Suprapubic skin (tissue), 4 donors: ENCODE measurements around the gene GNA12. TPM values are rescaled to one million over a fixed set of nuclear protein-coding genes. Genes with fewer than 3 reads are reported as not detected.

ENCODE experiments used
- DNase-seq, 2 donors: peaks; one replicate each; pipeline ENCODE4 v3.0.0-alpha.2; 2019; ENCODE audit warnings: low spot score in 2 of 2
- H3K27ac ChIP-seq: fragments of 200-600 bp; sonication (generic); one replicate; pipeline ENCODE4 v1.5.1; 2019
- H3K27me3 ChIP-seq: fragments of 200-600 bp; sonication (generic); one replicate; pipeline ENCODE4 v1.5.1; 2019
- H3K36me3 ChIP-seq: fragments of 200-600 bp; sonication (generic); one replicate; pipeline ENCODE4 v1.5.1; 2019
- H3K4me1 ChIP-seq: fragments of 200-600 bp; sonication (generic); one replicate; pipeline ENCODE4 v1.5.1; 2019
- H3K4me3 ChIP-seq: fragments of 200-600 bp; sonication (generic); one replicate; pipeline ENCODE4 v1.5.1; 2019; ENCODE audit warnings: mild to moderate bottlenecking
- H3K9me3 ChIP-seq: fragments of 200-600 bp; sonication (generic); one replicate; pipeline ENCODE4 v1.5.1; 2019
- EP300 ChIP-seq: sonication (generic); formaldehyde crosslinking; IDR thresholded peaks from one replicate; pipeline ENCODE4 v1.6.1; 2017; ENCODE audit warnings: antibody characterized with exemption
- POLR2A ChIP-seq, 2 donors: fragments of 450-650 bp; IDR thresholded peaks; one replicate each; pipeline ENCODE4 v1.6.1; 2017; ENCODE audit warnings: antibody characterized with exemption in 2 of 2, mild to moderate bottlenecking in 2 of 2, moderate library complexity in 2 of 2
- POLR2AphosphoS5 ChIP-seq, 3 donors: sonication (generic); formaldehyde crosslinking; IDR thresholded peaks; one replicate each; pipeline ENCODE4 v1.6.1; 2017; ENCODE audit warnings: antibody characterized with exemption in 3 of 3
- WGBS: methylation state at CpG from one replicate; pipeline ENCODE4 v1.1.5; 2018; 5-methylcytosine and 5-hydroxymethylcytosine counted together
- total RNA-seq, 4 donors: library from RNA; depleted of rRNA; stranded (reverse); fragments of >200 nt; gene quantifications; one replicate each; pipeline ENCODE4 v1.1.0, GENCODE V29; 2016
- TF ChIP-seq, protein P1 (sequence below), 2 donors: fragments of 200-600 bp in 1 of 2; fragments of 450-650 bp in 1 of 2; sonication (generic) in 1 of 2; IDR thresholded peaks; one replicate each; pipeline ENCODE4 v1.5.1; 2016 to 2019; ENCODE audit warnings: antibody characterized with exemption in 2 of 2, mild to moderate bottlenecking in 1 of 2, moderate library complexity in 1 of 2

The GNA12 gene
- total RNA-seq, 4 donors from 2014 or later: 9.7 to 15.0 (median 13.3) TPM

GRCh38 chr7:2720024-2720423 is 124.1 kb downstream of the GNA12 start:
- DNase-seq: no peak
- no peaks in the 10 kb centered on the region for H3K27me3 ChIP-seq
- no peaks in the 10 kb centered on the region for H3K9me3 ChIP-seq
- no peak overlapping the region for H3K4me3 ChIP-seq
- 91% methylated on average over 16 of the region's 16 CpGs for WGBS
- H3K4me1 ChIP-seq: peaks cover 7% of the 10 kb centered on the region
- H3K27ac ChIP-seq: no peak overlapping the region
- TF ChIP-seq, protein P1, sequence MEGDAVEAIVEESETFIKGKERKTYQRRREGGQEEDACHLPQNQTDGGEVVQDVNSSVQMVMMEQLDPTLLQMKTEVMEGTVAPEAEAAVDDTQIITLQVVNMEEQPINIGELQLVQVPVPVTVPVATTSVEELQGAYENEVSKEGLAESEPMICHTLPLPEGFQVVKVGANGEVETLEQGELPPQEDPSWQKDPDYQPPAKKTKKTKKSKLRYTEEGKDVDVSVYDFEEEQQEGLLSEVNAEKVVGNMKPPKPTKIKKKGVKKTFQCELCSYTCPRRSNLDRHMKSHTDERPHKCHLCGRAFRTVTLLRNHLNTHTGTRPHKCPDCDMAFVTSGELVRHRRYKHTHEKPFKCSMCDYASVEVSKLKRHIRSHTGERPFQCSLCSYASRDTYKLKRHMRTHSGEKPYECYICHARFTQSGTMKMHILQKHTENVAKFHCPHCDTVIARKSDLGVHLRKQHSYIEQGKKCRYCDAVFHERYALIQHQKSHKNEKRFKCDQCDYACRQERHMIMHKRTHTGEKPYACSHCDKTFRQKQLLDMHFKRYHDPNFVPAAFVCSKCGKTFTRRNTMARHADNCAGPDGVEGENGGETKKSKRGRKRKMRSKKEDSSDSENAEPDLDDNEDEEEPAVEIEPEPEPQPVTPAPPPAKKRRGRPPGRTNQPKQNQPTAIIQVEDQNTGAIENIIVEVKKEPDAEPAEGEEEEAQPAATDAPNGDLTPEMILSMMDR (IDR thresholded peaks at IDR 0.05): no peak
- no peak for TF ChIP-seq POLR2A (IDR thresholded peaks at IDR 0.05)
- no peak for TF ChIP-seq EP300
- no peak for TF ChIP-seq POLR2AphosphoS5 (IDR thresholded peaks at IDR 0.05)
- peaks cover 3% of the 10 kb centered on the region for H3K36me3 ChIP-seq

DNA sequence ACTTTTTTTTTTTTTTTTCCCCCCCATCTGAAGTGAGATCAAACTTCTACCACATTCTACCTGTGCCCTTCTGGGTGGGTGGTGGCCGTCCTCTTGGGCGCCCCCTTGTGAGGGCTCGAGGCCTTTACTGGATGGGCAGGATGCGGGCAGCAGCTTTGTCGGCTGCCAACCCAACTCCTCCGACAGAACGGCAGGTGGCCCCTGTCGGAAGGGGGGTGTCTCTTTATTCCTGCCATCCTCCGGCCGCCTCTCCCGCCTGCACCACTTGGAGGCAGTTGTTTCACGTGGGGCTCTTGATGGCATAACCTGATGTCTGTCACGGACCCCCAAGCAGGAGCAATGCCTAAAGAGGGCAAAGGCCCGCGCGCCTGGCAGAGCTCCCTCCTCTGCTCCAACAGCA is 125.1 kb downstream of the GNA12 start:
- no peaks in the 10 kb centered on the region for H3K27me3 ChIP-seq
- peaks cover 7% of the 10 kb centered on the region for H3K4me1 ChIP-seq
- WGBS: 77% methylated on average over 14 of the region's 16 CpGs
- no peak for TF ChIP-seq POLR2A (IDR thresholded peaks at IDR 0.05)
- TF ChIP-seq EP300: no peak
- TF ChIP-seq, protein P1 (IDR thresholded peaks at IDR 0.05): no peak
- TF ChIP-seq POLR2AphosphoS5 (IDR thresholded peaks at IDR 0.05): no peak
- no peaks in the 10 kb centered on the region for H3K9me3 ChIP-seq
- peaks cover 3% of the 10 kb centered on the region for H3K36me3 ChIP-seq
- H3K27ac ChIP-seq: no peak overlapping the region
- DNase-seq: no peak
- H3K4me3 ChIP-seq: no peak overlapping the region

DNA sequence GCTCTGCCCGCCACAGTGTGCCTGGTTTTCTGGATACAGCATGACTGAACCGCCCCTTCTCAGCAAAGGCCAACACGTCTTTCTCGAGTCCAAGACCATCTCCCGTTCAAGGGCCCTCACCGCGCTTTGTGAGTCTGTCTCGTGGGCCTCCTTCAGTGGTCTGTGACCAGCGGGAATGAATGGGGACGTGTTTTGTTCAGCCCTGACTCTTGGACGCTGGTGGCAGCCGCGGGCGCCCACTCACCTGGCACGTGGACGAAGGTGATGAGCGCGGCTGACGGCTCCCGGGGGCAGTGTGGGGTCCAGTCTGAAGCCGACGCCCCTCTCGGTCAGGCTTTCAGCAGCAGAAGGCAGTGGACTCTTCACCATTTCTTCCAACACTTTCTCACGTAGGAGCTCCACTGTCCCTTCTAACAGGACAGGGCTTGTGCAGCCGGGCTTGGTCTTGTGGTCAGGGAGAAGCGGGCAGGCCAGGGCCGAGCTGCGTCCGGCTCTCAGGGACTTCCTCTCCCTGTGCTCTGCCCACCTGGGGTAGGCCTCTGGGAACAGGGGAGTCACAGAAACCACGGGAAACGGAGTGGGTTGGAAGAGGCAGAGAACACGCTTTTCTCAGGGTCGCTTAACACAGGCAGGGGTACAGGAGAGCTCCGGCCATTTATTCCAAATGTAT is 125.7 kb downstream of the GNA12 start:
- DNase-seq: no peak
- TF ChIP-seq EP300 (no peak), POLR2A (IDR thresholded peaks at IDR 0.05) (no peak), POLR2AphosphoS5 (IDR thresholded peaks at IDR 0.05) (no peak)
- TF ChIP-seq, protein P1 (IDR thresholded peaks at IDR 0.05): no peak
- H3K27ac ChIP-seq: no peak overlapping the region
- H3K4me1 ChIP-seq: peaks cover 7% of the 10 kb centered on the region
- H3K36me3 ChIP-seq: peaks cover 2% of the 10 kb centered on the region
- 95% methylated on average over 34 of the region's 34 CpGs for WGBS
- H3K27me3 ChIP-seq: no peaks in the 10 kb centered on the region
- no peaks in the 10 kb centered on the region for H3K9me3 ChIP-seq
- H3K4me3 ChIP-seq: no peak overlapping the region

DNA sequence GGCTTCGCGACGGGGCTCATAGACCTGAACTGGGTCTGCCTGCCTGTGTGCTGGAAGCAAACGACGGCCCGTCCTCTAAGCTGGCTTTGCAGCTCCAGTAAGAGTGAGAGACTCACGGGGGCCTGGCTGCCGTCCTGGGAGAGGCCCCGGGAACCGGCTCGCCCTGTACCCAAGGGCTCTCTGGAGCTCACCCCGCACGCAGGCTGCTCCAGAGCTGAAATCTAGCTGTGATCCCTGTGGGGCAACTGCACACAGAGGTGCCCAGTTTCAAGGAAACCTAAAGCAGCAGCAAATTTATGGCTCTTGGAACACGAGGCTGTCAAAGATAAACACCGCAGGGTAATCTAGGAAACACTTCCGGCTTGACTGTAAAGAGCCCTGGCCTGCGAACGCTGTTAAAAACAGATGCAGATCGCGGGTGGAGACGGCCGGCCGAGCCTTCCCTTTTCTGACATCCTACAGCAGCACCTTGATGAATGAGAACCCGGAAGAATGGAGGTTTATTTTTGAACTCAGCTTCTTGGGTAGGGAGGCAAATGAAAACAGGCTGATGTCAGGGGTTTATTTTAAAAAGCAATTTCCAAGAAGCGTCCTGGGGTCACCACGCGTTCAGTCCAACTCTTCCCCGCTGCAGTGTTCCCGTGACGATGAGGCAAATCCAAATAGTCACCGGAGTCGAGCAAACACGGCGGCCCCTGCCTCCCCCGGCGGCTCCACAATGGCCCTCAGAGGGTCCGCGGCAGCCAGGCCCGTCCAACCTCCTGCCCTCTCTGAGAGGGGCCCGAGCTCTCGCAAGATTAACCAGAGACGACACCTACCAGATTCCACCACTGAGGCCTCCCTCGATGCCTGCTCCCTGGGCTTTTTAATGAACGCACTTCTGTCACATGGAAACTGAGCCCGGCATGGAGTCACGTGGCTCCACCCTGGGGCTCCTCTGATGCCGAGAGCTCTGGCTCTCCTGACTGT is 126.5 kb downstream of the GNA12 start:
- no peak for DNase-seq
- H3K9me3 ChIP-seq: no peaks in the 10 kb centered on the region
- no peak overlapping the region for H3K27ac ChIP-seq
- no peaks in the 10 kb centered on the region for H3K27me3 ChIP-seq
- no peaks in the 10 kb centered on the region for H3K36me3 ChIP-seq
- 57% methylated on average over 32 of the region's 47 CpGs for WGBS
- no peak overlapping the region for H3K4me3 ChIP-seq
- TF ChIP-seq, protein P1 (IDR thresholded peaks at IDR 0.05): no peak
- no peak for TF ChIP-seq POLR2AphosphoS5 (IDR thresholded peaks at IDR 0.05)
- no peak for TF ChIP-seq POLR2A (IDR thresholded peaks at IDR 0.05)
- no peak for TF ChIP-seq EP300
- peaks cover 7% of the 10 kb centered on the region for H3K4me1 ChIP-seq

GRCh38 chr7:2716906-2717292 is 127.2 kb downstream of the GNA12 start:
- H3K27me3 ChIP-seq: no peaks in the 10 kb centered on the region
- no peak overlapping the region for H3K27ac ChIP-seq
- 82% methylated on average over 20 of the region's 20 CpGs for WGBS
- peaks cover 7% of the 10 kb centered on the region for H3K4me1 ChIP-seq
- H3K9me3 ChIP-seq: no peaks in the 10 kb centered on the region
- H3K4me3 ChIP-seq: no peak overlapping the region
- no peak for DNase-seq
- TF ChIP-seq POLR2AphosphoS5 (IDR thresholded peaks at IDR 0.05) (no peak), POLR2A (IDR thresholded peaks at IDR 0.05) (no peak), EP300 (no peak)
- TF ChIP-seq, protein P1 (IDR thresholded peaks at IDR 0.05): no peak
- H3K36me3 ChIP-seq: no peaks in the 10 kb centered on the region
